ENCODE results near the gene HCRTR1.
A peak's percentile ranks its signal among the peaks of the same experiment; 100 is the strongest.

The HCRTR1 gene

GRCh38 chr1:31626223-31627207 lies 9.0 kb downstream of the HCRTR1 start:
- DNase-seq = no peak

DNA sequence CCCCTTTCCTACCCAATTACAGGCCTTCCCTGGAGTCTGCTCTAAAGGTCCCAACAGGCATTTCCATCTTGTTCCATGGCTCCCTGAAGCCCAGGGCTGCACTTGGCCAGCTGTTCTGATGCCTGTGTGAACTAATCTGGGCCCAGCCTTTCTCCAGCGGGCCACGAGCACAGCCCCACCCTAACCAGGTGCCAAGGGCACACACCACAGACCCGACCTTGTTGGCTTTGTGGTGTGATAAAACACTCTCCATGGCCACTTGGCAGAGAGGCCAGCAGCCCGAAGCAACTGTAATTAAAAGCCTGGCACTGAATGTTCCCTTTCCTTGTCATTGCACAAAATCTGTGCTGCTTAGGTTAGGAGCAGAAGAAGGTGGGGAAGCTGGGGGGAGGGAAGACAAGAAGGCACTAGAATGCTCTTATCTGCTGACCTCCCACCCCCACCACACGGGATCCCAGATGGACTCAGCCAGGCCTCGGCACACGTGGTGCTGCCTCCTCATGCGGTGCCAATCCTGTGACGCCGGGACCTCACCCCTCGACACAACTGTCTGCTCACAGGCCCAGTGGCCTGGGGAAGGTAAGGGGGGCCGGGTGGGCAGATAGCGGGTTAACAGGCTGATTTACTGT lies 9.9 kb downstream of the HCRTR1 start:
- DNase-seq = no peak

- no peak for DNase-seq
Observed at GRCh38 chr1:31627930-31628559, 10.6 kb downstream of the HCRTR1 start.

DNA sequence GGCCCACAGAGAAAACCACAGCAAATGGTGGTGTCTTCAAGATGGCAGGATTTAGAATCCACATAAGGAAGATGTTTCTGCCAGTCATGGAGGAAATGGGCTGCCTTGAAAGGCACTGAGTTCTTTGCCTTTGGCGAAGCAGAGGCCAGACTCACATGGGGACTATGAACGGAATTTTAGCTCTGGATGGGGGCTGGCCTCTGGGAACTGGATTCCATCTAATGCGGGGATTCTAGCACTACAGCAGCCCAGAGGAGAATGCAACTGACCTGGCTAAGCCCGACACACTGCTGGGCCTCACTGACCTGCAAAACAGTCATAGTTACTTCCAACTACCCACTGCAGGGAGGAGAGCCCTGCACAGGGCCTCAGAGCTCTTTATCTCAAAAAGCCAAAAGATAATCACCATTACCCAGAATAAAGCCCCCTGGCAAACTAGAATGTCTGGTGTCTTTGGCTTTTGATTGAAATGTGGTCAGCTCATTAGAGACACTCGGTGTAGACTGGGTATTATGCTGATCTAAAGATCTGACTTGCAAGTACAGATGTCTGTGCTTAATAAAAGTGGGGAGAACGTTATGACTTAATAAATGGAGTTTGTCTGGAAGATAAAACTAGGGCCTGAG lies 11.6 kb downstream of the HCRTR1 start:
- no peak for DNase-seq

DNA sequence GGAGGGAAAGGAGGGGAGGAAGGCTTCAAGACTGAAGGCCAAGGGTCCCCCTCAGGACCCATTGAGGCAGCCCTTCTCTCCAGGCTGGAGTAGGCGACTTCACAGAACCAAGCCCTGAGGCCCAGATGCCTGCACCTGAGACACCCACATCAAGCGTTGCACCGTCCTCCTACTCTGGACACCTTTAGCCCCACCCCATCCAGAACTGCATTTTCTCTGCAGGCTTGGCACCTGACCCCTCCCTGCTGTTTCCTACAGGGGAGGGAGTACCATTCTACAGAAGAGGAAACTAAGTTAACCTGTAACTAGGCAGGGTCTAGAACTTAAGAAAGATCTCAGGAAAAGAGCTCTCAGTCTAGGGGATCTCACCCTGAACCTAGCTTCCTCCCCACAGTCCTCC lies 15.2 kb downstream of the HCRTR1 start:
- DNase-seq = no peak

GRCh38 chr1:31633117-31633516 lies 15.6 kb downstream of the HCRTR1 start:
- DNase-seq = peak in 1 of 2 donors; percentile 17

DNA sequence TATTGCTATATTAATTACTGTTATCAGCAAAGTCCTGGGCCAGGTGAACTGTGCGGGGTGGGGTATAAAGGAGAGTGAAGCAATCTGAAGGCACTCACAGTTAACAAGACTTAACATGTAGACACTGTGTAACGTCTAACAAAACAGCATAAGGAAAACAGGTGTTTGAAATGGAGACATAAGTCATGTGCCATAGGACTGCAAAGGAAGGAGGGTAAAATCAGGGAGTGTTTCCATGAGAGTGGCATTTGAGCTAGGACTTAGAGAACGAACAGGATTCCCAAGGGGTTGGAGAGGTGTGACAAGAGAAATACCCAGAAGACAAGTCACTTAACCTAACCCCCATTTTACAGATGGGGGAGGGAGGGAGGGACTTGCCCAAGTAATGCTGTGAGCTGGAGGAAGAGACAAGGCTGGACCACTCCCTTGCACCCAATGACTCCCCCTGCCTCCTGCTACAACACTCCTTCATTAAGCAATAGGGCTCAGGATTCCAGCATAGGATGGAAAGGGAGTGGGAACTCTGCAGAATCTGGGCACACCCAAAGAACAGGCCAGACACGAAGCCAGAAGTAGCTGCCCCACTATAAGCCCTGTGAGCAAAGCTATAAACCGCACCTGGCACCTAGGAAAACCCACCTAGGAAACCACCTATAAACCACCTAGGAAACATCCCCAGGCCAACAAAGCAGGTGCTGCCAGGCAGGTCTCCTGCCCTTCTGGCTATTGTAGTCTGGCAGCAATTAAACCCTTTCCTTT lies 20.6 kb downstream of the HCRTR1 start:
- no peak for DNase-seq

DNA sequence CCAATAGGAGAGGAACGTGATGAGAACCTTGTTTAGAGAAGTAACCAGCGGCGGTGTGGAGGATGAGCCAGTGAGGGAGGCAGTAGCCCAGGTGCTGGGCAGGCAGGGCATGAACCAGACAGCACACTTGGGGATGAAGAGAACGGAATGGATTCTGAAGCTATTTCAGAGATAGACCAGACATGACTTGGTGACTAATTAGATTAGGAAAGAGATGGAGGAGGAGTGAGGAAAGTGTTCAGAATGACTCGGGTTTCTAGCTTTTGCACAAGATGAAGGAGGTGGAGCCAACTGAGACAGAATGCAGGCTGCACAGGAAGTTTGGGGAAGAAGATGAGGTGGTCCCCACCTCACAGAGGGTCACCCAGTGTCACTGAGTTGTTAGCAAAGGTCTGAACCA lies 22.1 kb downstream of the HCRTR1 start:
- DNase-seq = no peak

- DNase-seq = no peak
Observed at GRCh38 chr1:31640179-31640578, 22.7 kb downstream of the HCRTR1 start.

- no peak for DNase-seq
Observed at GRCh38 chr1:31640964-31641363, 23.5 kb downstream of the HCRTR1 start.

DNA sequence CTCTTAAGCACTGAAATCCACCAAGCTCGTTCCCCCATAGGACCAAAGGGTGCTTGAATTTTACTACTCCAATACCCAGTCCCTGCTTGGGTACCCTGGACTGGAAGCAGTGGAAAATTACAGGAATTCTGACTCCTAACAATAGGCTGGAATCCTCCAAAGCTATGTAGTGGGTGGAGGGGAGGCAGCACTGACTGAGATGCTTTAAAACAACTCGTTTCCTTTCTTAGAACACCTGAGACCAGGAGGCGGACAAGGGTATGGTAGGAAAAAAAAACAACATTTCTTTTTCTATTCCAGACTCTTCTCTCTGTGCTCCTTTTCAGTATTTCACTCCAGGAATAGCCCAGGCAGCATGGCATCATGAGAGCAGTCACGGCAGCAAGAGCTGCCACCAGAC lies 24.9 kb downstream of the HCRTR1 start:
- no peak for DNase-seq

DNA sequence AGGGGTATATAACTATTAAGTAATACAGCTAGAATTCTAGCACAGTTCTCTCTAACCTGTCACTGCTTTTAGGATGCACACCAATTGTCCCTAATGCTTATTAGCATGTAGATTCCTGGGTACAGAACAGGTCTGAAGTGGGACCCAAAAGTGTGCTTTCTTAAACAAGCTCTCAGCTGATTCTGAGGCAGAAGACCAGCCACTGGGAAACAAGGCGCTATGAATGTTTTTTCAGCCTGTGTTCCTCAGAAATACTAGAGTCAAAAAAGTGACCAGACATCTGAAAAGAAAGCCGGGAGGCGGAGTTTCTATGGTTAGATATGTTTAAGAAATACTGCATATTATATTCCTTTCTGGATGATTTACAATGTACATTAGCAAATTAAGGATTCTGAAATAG lies 25.4 kb downstream of the HCRTR1 start:
- DNase-seq = no peak

DNA sequence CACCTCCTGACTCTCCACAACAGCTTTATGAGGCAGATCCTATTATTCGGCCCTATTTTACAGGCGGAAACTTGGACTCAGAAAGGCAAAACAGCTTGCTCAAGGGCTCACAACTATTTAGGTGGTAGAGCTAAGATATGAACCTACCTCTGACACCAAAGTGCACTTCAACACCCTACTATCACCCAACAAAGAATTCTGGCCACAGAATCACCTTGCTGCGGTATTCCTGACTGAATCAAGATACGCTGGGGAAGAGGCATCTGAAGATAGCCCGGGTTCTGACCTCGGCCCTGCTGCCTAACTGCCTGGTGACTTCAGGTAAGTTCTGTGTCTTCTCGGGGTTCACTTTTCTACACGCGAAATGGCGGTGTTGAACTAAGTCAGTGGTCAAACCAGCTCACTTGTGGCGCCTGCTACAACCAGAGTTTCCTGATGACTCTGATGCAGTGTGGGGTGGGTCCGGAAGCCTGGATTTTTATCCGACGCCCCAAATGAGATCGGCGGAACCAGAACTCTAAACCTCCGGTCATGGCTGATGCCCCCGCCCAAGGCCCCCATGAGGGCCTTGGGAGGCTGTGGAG lies 26.6 kb downstream of the HCRTR1 start:
- peak in 1 of 2 donors; percentile 81 for DNase-seq

DNA sequence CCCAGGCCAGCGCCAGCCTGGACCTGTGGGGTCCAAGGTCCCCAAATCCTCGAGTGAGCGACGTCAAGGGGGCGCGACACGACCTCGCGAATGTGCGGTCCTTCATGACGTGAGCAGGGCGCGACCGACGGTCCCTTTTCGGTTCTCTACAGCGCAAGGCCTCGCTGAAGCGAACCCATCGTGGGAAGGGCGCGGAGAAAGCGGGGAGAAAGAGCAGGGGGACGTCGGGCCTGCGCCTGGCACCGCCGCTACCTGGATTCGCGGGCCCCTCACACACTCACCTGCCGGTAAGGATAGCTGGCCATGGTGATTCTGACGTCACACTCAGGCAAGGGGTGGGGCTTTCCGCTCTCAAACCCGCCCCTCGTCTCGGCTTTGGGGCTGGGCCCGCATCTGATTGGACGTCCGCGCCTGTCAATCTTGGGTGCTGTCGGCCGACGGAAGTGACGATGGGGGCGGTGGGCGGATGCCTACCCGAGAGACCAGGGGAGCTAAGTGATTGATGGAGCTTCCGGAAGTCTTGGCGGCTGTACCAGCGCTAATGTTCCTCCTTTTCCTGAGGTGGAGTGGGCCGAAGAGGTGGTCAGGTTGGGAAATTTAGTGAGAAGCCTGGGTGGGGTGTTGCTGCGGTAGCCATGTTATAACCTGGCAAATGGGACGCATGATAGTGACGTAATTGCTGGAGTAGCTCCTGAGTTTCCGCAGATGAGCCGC lies 27.2 kb downstream of the HCRTR1 start, which contains the start of gene PEF1:
Gene PEF1 (minus strand): TSS at position 317 of the 714 bp plus-strand sequence. CDS start 12 bp downstream, at position 305.
- peak; percentile 98 to 99 for DNase-seq

GRCh38 chr1:31645274-31645568 lies 27.7 kb downstream of the HCRTR1 start:
- DNase-seq = no peak

- no peak for DNase-seq
Observed at GRCh38 chr1:31646259-31646960, 28.9 kb downstream of the HCRTR1 start.

GRCh38 chr1:31647106-31647505 lies 29.6 kb downstream of the HCRTR1 start:
- DNase-seq = no peak

GRCh38 chr1:31648190-31648589 lies 30.7 kb downstream of the HCRTR1 start:
- no peak for DNase-seq

DNA sequence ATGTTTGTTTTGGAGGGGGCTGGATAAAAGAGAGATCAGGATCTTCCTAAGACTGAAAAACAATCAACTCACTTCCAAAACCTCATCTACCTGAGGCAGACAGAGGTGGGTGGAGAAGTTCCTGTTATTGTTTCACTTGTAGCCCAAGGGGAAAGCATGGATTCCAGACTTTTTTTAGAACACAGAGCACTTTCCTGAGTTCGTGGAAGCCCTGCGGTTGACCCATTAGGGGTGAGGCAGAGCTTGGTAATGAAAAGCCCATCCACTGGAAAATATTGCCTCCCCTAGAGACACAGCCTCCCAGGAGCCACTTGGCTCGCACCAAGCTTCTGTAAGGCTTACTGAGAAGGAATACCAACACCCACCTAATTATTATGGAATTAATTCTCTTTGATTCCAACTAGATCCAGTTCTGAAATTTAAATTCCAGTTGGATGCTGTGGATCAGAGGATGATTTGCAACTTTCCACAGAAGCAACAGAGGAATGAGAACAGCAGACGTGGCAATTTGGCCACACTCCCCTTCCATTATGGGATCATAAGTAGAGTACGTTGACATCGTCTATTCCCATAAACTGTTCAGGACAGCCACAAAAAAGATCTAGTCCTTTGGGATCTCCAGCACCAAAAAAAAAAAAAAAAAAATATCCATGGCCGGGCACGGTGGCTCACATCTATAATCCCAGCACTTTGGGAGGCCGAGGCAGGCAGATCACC lies 31.3 kb downstream of the HCRTR1 start:
- DNase-seq = no peak

Measured in CD4-positive, alpha-beta T cell treated with Interferon alpha-2 for 1 hour (primary cell).